IPS DF 19.7 (cell line): ENCODE measurements around the gene MPRIP.

ENCODE experiments used
- DNase-seq: peaks from one replicate; pipeline ENCODE4 v3.0.0-alpha.2; 2013; ENCODE audit warnings: low read depth, low spot score

Gene MPRIP

GRCh38 chr17:17066021-17066420 is 23.8 kb downstream of the MPRIP start:
- DNase-seq, result no peak

- no peak for DNase-seq
Measured at GRCh38 chr17:17067257-17067656, 25.0 kb downstream of the MPRIP start.

- DNase-seq, result no peak
Measured at GRCh38 chr17:17069849-17070248, 27.6 kb downstream of the MPRIP start.

GRCh38 chr17:17070931-17071330 is 28.7 kb downstream of the MPRIP start:
- DNase-seq, result no peak

GRCh38 chr17:17071531-17072360 is 29.5 kb downstream of the MPRIP start:
- DNase-seq, result no peak

GRCh38 chr17:17072546-17072945 is 30.3 kb downstream of the MPRIP start:
- no peak for DNase-seq

- no peak for DNase-seq
Measured at GRCh38 chr17:17073030-17073564, 30.8 kb downstream of the MPRIP start.

GRCh38 chr17:17073581-17074403 is 31.5 kb downstream of the MPRIP start:
- no peak for DNase-seq

- no peak for DNase-seq
Measured at GRCh38 chr17:17075125-17075781, 33.0 kb downstream of the MPRIP start.

GRCh38 chr17:17076066-17076465 is 33.8 kb downstream of the MPRIP start:
- no peak for DNase-seq

GRCh38 chr17:17077101-17077500 is 34.8 kb downstream of the MPRIP start:
- no peak for DNase-seq

GRCh38 chr17:17077861-17078732 is 35.8 kb downstream of the MPRIP start:
- no peak for DNase-seq

GRCh38 chr17:17078832-17079231 is 36.6 kb downstream of the MPRIP start:
- no peak for DNase-seq

- no peak for DNase-seq
Measured at GRCh38 chr17:17079336-17079735, 37.1 kb downstream of the MPRIP start.

- DNase-seq, result no peak
Measured at GRCh38 chr17:17079761-17080160, 37.5 kb downstream of the MPRIP start.

GRCh38 chr17:17080181-17080631 is 37.9 kb downstream of the MPRIP start:
- DNase-seq, result no peak

- DNase-seq, result no peak
Measured at GRCh38 chr17:17080781-17081180, 38.5 kb downstream of the MPRIP start.

- DNase-seq, result no peak
Measured at GRCh38 chr17:17081304-17081940, 39.2 kb downstream of the MPRIP start.

- no peak for DNase-seq
Measured at GRCh38 chr17:17082878-17083277, 40.6 kb downstream of the MPRIP start.

- no peak for DNase-seq
Measured at GRCh38 chr17:17084317-17084835, 42.1 kb downstream of the MPRIP start.
